DMS153 (cell line): Measurements from ENCODE around the gene NKPD1.

Experiments
- DNase-seq: peaks from one replicate; lab custom pipeline; 2025; lab: John Stamatoyannopoulos, UW

Gene NKPD1, protein sequence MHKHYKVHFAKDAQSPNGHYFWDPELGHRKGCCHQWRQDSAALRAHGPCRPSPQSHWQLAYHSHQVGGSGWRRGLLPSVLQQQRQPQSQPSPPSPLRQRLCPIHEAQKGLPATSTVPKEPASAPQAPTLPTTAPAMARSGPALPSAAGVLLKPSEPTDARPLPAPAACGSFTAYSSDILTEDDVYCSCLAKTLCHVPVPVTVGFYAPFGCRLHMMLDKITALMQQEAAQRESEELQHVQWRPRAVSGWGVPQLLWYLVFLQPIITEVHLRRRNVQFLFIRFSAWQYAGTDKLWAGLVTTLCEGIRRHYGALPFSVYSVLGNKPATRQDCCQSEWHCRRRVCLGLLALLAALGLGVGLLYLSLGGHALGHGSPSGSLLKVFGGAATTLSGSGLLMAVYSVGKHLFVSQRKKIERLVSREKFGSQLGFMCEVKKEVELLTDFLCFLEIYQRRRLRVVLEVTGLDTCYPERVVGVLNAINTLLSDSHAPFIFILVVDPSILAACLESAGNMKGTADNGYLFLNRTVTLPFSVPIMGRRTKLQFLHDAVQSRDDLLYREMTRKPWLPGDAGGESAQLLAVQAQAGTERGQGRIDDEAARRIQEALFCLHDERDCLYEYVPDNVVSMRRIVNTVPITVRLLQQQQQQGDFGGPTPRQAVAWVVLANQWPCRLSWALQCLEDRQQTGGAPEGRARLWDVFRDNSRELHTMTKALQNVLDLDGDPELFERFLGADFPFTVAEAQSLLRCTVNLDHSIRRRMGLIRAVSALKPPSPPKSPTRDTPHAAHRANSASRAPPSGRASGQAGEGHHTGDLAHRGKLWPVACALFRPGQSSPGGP

DNA sequence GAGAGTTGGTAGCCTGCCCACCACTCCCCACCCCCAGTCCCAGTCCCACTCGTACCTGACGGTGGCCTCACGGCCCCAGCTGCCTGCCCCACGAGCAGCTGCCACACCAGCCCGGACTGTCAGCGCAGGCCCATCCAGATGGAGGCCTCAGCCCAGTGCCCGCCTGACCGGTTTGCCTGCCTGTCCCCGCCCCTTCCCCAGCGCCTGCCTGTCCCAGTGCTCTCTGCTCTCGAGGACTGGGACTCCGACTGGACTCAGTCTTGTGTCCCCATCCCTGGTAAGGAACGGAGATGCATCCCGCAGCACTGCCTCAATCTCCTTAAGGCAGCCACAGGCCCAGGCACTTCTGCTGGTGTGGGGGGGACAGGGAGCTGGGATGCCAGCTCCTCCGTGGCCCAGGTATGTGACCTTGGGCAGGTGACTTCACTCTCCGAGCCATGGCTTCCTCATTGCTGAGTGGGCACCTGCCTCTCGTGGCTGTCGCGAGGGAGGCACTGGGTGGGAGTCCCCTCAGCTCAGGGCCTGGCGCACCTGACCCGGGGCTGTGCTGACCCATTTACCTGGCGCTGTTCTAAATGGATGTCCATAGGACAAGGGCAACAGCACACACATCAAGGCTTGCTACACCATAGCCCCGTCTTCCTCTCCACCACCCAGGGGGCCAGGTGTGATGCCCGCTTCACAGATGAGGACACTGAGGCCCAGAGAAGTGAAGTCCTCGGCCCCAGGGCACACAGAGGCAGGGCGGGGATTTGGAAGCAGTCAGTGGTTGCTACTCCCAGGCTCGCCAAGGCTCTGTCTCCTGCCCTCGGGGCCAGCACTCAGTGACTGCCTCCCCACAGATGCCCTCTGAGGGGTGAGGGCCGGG is at the start of gene NKPD1:
Gene NKPD1 (minus strand): TSS at position 113 of the 868 bp plus-strand sequence. CDS start 832 bp downstream, outside the sequence.
- peak; percentile 11 for DNase-seq

DNA sequence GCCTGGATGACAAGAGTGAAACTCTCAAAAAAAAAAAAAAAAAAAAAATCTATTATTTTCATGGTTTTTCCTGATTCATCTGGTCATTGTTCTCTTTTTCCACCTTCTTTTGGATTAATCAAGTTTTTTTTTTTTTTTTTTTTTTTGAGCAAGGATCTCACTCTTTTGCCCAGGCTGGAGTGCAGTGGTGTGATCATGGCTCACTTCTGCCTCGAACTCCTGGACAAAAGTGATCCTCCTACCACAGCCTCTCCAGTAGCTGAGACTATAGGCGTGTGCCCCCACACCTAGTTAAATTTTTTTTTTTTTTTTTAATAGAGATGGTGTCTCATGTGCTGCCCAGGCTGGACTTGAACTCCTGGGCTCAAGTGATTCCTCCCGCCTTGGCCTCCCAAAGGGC is 45.5 kb upstream of the NKPD1 start:
- DNase-seq: no peak

DNA sequence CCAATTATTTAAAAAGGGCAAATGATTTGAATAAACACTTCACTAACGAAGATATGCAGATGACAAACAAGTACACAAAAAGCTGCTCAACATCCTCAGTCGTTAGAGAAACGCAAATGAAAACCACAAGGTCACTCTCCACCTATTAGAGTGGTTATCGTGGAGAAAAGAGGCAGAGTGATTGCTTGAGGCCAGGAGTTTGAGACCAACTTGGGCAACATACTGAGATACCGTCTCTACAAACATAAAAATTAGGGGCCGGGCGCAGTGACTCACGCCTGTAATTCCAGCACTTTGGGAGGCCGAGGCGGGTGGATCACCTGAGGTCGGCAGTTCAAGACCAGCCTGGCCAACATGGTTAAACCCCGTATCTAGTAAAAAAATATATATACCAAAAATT is 45.0 kb upstream of the NKPD1 start:
- DNase-seq: no peak

DNA sequence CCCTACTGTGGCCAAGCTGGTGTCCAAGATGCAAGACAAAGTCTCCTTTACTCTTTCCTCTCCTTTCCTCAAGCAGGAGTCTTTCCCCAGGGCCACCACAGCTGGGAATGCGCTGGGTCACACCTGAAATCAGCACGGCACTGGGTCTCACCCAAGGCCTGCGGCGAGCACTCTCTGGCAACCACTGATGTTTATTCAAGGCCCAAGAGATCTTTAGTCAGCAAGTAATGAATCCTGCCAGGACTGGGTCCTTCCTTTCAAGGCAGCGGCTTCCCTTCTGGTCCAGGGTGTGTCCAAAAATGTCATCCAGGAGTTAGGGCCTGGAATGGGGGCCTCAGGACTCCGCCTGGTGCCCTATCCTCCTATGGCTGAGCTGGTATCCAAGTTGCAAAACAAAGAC is 41.9 kb upstream of the NKPD1 start:
- no peak for DNase-seq

DNA sequence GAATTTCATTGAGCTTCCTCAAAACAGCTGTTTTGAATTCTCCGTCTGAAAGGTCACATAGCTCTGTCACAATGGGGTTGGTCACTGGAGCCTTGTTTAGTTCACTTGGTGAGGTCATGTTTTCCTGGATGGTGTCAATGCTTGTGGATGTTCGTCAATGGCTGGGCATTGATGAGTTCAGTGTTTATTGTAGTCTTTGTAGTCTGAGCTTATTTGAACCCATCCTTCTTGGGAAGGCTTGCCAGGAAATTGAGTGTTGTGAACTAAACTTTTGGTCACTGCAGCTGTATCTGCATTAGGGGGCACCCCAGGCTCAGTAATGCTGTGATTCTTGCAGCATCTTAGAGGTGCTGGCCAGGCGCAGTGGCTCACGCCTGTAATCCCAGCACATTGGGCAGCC is 39.8 kb upstream of the NKPD1 start:
- peak; percentile 7 for DNase-seq

DNA sequence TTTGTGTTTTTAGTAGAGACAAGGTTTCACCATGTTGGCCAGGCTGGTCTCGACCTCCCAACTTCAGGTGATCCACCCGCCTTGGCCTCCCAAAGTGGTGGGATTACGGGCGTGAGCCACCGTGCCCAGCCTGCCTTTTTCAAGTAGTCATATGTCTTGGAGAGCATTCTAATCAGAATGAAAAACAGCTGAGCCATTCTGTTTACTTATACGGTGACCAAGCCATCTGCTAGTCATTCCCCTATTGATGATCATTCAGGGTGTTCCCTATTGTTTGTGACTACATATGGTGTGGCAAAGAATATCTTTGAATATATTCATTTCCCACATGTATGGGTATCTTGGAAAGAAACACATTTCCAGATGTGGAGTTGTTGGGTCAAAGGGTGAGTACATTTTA is 35.0 kb upstream of the NKPD1 start:
- DNase-seq: peak; percentile 41

DNA sequence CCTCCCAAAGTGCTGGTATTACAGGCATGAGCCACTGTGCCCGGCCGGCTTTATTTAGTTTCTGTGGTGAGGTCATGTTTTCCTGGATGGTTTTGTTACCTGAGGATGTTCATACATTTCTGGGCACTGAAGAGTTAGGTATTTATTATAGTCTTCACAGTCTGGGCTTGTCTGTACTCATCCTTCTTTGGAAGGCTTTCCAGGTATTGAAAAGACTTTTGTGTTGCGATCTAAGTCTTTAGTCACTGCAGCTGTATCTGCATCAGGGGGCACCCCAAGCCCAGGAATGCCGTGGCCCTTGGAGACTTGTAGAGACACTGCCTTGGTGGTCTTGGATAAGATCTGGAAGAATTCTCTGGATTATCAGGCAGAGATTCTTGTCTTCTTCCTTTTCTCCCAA is 30.6 kb upstream of the NKPD1 start:
- no peak for DNase-seq

DNA sequence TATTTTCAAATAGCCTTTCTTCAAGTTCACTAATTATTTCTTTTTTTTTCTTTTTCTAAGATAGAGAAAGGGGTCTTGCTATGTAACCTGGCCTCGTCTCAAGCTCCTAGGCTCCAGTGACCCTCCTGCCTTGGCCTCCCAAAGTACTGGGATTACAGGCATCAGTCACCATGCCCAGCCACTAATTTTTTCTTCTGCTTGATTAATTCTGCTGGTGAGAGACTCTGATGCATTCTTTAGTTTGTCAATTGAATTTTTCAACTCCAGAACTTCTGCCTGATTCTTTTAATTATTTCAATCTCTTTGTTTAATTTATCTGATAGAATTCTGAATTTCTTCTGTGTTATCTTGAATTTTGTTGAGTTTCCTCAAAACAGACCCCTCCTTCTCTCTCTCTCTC is 29.2 kb upstream of the NKPD1 start:
- DNase-seq: no peak

DNA sequence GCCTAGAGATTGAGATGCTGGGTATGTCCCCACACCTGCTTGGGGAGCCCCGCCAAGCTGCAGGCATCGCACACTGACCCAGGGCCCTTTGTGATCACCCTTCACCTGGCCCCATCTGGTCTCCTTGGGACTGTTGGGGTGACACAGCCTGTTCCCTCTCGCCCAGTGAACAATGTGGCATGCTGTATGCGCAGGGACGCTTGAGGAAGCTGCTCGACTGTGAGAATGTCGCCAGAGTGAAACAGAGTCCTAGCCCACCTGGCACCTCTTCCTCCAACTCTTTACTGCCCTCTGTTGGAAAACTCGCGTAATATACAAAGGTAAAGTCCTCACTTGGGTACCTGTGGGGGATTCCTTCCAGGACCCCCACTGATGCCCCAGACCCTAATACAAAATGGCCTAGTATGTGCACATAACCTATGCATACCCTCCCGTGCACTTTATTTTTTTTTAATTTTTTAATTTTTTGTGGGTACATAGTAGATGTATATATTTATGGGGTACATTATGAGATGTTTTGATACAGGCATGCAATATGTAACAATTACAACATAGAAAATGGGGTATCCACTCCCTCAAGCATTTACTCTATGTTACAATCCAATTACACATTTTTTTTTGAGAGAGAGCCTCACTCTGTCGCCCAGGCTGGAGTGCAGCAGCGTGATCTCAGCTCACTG is 26.8 kb upstream of the NKPD1 start:
- peak; percentile 9 for DNase-seq

DNA sequence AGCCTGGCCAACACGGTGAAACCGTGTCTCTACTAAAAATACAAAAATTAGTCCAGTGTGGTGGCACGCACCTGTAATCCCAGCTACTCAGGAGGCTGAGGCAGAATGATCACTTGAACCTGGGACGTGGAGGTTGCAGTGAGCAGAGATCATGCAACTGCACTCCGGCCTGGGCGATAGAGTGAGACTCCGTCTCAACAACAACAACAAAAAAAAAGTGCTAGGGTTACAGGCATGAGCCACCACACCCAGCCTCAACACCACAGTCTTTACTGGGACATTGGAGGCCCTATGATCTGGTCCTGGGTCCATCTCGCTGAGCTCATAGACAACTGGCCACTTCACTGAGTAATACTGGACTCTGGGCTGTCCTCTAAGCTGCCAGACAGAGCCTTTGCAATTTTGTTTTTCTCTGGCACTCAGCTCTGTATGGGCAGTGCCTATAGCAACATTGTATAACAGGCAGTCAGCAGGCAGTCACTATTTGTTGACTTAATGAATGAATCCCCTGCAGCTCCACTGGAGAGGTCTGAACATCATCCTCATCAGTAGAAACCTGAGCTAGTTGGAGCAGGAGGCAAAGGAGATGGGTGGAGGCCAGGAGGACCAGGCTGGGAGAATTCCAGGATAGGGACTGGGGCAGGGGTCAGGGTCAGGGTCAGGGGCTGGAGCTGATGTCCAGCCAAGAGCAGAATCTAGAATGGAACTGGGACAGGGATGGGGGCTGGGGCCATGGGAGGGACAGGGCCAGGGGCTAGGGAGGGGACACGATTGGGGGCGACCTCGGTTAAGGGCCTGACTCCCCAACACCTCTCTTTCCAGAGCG is 25.9 kb upstream of the NKPD1 start:
- no peak for DNase-seq

DNA sequence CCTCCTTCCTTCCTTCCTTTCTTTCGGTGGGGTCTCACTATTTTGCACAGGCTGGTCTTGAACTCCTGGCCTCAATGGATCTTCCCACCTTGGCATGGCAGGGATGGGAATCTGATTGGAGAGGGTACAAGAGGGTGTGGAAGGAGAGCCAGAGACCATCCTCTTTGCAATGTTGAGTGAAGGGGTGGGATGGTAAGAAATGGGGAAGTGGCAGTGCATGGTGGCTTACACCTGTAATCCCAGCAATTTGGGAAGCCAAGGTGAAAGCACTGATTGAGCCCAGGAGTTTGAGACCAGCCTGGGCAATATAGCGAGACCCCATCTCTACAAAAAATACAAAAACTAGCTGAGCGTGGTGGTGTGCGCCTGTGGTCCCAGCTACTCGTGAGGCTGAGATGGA is 23.3 kb upstream of the NKPD1 start:
- DNase-seq: no peak

DNA sequence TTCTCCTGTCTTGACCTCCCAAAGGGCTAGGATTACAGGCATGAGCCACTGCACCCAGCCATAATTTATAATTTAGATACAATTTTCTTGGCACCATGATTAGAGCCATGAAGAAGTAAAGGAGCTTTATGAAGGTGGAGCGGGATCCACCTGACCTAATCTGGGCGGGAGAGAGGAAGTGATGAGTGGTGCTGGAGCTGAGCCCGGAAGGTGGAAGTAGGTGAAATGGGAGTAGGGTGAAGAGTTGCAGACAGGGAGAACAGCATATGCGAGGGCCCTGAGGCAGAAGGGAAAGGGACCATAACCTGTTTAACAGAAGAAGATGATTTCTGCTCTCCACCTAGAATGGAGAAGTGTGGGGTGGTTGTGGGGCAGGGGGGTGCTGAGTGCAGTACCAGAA is 22.0 kb upstream of the NKPD1 start:
- no peak for DNase-seq

DNA sequence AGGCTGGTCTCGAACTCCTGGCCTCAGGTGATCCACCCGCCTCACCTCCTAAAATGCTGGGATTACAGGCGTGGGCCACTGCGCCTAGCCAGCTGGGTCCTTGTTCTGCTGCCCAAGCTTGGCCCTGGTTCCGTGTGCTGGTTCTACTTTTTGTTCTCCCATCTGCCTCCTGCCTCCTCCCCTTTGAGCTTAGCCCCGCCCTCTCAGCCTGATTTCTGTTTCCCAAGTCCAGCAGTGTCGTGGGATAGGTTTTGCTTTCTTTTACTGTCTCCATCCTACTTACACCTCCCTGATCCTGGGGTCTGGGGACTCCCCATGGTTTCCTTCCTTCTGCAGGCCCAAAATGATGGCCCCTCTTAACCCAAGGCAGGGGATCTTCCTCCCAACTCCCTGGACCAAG is 20.2 kb upstream of the NKPD1 start:
- DNase-seq: no peak

DNA sequence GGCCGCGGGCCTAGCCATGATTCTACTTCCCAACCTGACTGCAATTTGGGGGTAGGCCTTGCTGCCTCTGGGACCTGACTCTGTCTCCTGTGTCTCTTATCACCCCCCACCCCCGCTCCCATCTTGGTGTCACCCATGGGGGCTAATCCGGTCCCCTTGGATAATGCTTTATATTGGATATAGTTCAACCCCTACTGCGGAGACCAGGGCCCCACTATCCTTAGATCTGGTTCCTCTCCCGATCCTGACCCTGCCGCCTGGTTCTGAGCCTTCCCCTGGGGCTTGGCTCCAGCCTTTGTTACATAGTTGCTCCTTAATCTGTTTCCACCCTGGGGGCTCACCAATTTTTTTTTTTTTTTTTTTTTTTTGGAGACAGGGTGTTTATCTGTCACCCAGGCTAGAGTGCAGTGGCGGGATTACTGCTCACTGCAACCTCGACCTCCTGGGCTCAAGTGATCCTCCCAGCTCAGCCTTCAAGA is 19.1 kb upstream of the NKPD1 start:
- DNase-seq: no peak

DNA sequence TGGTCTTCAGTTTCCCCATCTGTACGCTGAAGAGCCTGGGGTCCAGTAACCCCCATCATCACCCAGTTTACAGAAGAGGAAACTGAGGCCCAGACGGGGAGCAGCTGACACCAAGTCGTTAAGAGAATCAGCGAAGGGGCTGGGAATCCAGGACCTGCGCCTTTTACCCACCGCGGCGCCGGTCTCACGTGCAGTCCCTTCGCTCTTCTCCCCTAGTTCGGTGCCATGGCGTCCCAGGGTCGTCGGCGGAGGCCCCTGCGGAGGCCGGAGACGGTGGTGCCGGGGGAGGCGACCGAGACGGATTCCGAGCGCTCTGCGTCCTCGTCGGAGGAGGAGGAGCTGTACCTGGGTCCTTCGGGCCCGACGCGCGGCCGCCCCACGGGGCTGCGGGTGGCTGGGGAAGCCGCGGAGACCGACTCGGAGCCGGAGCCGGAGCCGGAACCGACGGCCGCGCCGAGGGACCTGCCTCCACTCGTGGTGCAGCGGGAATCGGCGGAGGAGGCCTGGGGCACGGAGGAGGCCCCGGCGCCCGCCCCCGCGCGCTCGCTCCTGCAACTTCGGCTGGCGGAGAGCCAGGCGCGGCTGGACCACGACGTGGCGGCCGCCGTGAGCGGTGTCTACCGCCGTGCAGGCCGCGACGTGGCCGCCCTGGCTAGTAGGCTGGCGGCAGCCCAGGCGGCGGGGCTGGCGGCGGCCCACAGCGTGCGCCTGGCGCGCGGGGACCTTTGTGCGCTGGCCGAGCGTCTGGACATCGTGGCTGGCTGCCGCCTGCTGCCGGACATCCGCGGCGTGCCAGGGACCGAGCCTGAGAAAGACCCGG is 18.5 kb upstream of the NKPD1 start:
- no peak for DNase-seq

DNA sequence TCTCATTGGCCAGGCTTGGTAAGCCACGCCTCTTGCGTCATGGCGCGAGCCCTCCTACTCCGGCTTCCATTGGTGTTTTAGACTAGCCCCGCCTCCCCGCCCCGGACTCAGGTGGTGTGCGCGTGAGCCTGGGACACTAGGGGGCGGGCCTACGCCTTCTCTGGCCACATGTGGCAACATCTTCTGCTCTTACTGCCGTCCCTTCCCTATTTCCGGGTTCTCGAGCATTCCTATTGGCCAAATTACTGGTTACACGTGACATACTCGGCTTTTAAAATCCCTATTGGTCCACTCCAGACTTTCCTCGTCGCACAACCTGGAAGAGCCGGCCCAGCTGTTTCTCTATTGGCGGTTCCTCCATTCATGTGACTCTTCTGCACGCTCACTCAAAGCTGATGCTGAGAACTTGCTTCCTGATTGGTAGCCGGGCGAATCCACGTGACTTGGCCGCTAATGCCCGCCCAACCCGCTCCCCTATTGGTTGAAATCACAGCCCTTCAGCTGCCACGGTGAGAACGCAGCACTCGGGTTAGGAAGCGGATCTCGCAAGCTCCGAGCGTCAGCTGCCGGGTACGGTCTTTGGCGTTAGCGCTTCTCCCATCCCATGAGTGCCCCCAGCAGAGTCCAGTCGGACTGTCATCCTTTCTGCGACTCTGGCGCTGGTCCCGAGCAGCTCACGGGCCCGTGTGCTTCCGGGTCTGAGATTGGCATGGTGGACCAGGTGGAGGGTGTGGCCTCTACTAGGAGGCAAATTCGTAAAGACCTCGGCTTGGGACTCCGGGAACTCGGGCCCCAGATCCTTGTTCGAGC is 17.7 kb upstream of the NKPD1 start, which contains the start of gene BLOC1S3:
Gene BLOC1S3 (plus strand): TSS at position 523 of the 810 bp plus-strand sequence. CDS start 513 bp downstream, outside the sequence.
- DNase-seq: peak; percentile 100

DNA sequence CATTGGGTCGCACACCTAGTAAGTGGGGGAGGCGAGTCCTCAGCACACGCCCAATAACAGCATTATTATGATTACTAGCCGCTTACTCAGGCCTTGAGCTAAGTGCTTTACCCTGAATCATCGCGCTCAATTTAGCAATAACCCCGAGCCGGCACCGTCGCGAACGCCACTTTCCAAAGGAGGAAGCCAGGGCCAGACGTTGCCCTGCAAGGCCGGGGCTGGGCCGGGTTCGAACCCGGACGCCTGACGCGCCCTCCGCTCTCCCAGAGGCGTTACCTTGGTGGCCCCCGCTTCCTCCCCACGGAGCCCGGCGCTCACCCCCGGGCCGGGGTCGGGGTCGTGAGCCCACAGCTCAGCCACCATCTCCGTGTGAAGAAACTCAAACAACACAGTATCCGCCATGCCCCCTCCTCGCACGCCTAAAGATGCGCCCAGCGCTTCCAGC is 17.1 kb upstream of the NKPD1 start, which contains the start of gene TRAPPC6A:
Gene TRAPPC6A (minus strand): TSS at position 421 of the 445 bp plus-strand sequence. CDS start 19 bp downstream, at position 402.
- no peak for DNase-seq
